Type B pancreatic cell (in vitro differentiated cells): ENCODE results near the gene PRKACB. TPM values are rescaled to one million over a fixed set of nuclear protein-coding genes. Genes with fewer than 3 reads are reported as not detected.

Experiments
- DNase-seq: peaks from one replicate; pipeline ENCODE4 v3.0.0; 2021; ENCODE audit warnings: mixed read lengths; ENCODE audit not compliant: unreplicated experiment; ENCODE audit errors: extremely low spot score
- H3K27ac Mint-ChIP-seq: 2 replicates; pipeline ENCODE4 v1.8.0; 2021; ENCODE audit warnings: mild to moderate bottlenecking, mixed read lengths
- H3K27me3 Mint-ChIP-seq: 2 replicates; pipeline ENCODE4 v1.8.0; 2021; ENCODE audit warnings: mixed read lengths
- H3K36me3 Mint-ChIP-seq: 2 replicates; pipeline ENCODE4 v1.8.0; 2021; ENCODE audit warnings: mixed read lengths
- H3K4me1 Mint-ChIP-seq: one replicate; pipeline ENCODE4 v1.8.0; 2021; ENCODE audit warnings: mixed read lengths; ENCODE audit not compliant: unreplicated experiment
- H3K4me3 Mint-ChIP-seq: 2 replicates; pipeline ENCODE4 v1.8.0; 2021; ENCODE audit warnings: mild to moderate bottlenecking, mixed read lengths
- H3K9me3 Mint-ChIP-seq: 2 replicates; pipeline ENCODE4 v1.8.0; 2021; ENCODE audit warnings: mixed read lengths
- total RNA-seq: library from RNA; stranded (reverse); gene quantifications from 2 replicates; pipeline ENCODE4 v1.2.1, GENCODE V29; 2021; ENCODE audit warnings: low replicate concordance
- TF ChIP-seq, protein P1 (sequence below): fragments of 200-600 bp; sonication (generic); conservative IDR thresholded peaks from 2 replicates; pipeline ENCODE4 v1.5.0; 2021; ENCODE audit warnings: antibody characterized with exemption, mild to moderate bottlenecking

Gene PRKACB
- total RNA-seq, 1 donor from 2014 or later, result 36.0 TPM

DNA sequence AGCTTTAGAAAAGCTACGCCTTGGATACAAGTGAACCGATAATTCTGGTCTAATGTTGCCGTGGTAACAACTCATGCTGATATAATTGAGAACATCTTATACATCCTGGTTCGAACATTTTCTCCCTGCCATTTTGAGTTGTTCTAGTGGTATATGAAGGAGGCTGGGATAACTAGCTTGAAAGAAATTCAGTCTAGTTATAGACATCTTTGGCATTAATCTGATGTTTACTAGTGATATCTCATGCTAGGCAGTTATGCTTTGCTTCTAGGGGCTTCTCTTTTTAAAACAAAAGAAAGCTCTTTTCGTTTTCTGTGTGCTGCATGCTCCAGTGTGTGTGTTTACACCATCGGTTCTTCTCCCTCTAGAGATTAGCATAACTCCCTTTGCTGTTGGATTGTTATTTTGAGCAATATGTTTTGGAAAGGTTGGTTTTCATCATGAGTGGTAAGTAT is 20.5 kb downstream of the PRKACB start:
- DNase-seq, result no peak
- Mint-ChIP-seq H3K27ac (peak overlapping the region; percentile 26), H3K4me3 (no peak overlapping the region), H3K27me3 (no peaks in the 10 kb centered on the region), H3K9me3 (no peaks in the 10 kb centered on the region), H3K36me3 (no peaks in the 10 kb centered on the region), H3K4me1 (peaks cover 7% of the 10 kb centered on the region)
- TF ChIP-seq, protein P1, sequence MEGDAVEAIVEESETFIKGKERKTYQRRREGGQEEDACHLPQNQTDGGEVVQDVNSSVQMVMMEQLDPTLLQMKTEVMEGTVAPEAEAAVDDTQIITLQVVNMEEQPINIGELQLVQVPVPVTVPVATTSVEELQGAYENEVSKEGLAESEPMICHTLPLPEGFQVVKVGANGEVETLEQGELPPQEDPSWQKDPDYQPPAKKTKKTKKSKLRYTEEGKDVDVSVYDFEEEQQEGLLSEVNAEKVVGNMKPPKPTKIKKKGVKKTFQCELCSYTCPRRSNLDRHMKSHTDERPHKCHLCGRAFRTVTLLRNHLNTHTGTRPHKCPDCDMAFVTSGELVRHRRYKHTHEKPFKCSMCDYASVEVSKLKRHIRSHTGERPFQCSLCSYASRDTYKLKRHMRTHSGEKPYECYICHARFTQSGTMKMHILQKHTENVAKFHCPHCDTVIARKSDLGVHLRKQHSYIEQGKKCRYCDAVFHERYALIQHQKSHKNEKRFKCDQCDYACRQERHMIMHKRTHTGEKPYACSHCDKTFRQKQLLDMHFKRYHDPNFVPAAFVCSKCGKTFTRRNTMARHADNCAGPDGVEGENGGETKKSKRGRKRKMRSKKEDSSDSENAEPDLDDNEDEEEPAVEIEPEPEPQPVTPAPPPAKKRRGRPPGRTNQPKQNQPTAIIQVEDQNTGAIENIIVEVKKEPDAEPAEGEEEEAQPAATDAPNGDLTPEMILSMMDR, result no peak

DNA sequence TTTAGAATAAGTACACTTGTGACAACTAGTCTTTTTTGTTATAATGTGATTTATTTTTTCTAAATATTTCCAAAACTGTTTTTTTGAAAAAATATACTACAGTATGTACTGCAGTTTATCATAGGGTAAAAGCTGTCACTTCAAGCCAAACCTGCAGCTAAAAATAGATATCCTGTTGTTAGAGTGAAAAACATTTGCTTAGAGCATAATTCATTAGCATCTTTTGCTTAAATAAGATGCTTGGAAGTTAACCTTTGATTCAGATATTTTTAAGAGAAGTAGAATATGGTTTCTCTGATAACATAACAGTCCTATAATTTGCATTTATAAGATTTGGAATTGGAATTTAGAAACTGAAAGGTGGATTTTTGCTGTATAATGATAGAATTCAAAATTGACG is 21.5 kb downstream of the PRKACB start:
- H3K4me1 Mint-ChIP-seq, result peaks cover 7% of the 10 kb centered on the region
- no peak overlapping the region for H3K27ac Mint-ChIP-seq
- no peak for DNase-seq
- H3K4me3 Mint-ChIP-seq, result no peak overlapping the region
- TF ChIP-seq, protein P1, result no peak
- no peaks in the 10 kb centered on the region for H3K36me3 Mint-ChIP-seq
- no peaks in the 10 kb centered on the region for H3K27me3 Mint-ChIP-seq
- no peaks in the 10 kb centered on the region for H3K9me3 Mint-ChIP-seq

DNA sequence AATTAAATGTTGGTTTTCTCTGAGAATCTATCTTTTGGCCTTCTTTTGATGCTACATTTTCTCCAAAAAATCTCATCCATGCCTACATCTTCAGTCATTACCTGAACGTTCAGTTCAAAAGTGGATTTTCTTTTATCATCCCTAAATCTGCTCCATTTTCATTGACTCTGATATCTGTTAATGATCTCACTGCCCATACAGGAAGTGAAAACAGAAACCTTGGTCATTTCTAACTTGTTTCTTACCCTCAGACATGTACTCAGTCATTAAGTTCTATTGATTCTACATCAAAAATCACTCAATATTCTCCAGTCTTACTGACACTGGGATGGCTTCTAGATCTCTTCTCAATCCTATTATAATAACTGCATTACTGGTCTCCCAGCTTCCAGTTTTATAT is 22.7 kb downstream of the PRKACB start:
- Mint-ChIP-seq H3K4me1 (peaks cover 7% of the 10 kb centered on the region), H3K36me3 (no peaks in the 10 kb centered on the region), H3K27ac (no peak overlapping the region), H3K27me3 (no peaks in the 10 kb centered on the region), H3K4me3 (no peak overlapping the region), H3K9me3 (no peaks in the 10 kb centered on the region)
- DNase-seq, result no peak
- TF ChIP-seq, protein P1, result no peak

DNA sequence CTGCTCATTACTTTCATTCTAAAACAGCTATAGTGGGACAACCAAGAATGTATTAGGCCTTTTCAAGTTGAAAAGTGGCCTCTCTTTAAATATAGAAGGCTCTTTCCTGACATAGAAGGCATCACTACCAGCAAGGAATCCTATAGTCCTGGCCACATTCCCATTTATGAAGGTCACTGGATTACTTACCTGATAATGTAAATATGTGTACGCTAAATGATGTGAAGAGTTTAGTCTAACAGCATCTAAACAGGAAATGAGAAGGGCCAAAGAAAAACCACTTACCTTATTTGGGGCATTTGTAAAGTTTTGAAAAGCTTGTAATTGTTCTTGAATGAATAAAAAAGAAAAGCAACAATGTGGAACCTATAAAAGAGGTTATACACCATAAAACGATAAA is 24.7 kb downstream of the PRKACB start:
- H3K27me3 Mint-ChIP-seq, result no peaks in the 10 kb centered on the region
- TF ChIP-seq, protein P1, result no peak

DNA sequence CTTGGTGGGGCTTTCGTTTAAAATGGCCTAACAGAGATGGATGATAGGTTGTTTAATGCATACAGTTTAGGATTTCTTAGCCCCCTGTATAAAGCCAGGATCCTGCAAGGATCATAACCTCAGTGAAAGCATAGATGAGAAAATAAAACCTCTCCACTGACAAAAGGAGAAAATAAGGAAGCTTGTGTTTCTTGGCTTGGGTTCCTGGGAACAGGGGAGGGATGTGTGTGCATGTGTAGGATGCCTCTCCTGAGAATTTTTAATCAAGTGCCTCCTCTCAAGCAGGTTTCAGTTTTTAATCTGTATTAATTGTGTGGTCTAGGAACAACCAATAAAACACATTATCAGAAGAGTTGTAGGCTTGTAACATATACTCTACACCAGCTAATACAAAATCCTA is 26.1 kb downstream of the PRKACB start:
- H3K27me3 Mint-ChIP-seq, result no peaks in the 10 kb centered on the region
- no peaks in the 10 kb centered on the region for H3K36me3 Mint-ChIP-seq
- H3K9me3 Mint-ChIP-seq, result no peaks in the 10 kb centered on the region
- H3K27ac Mint-ChIP-seq, result no peak overlapping the region
- DNase-seq, result no peak
- TF ChIP-seq, protein P1, result no peak
- no peak overlapping the region for H3K4me3 Mint-ChIP-seq
- H3K4me1 Mint-ChIP-seq, result peaks cover 6% of the 10 kb centered on the region

More for the DNA sequence above, 24.7 kb downstream of the PRKACB start:
- H3K9me3 Mint-ChIP-seq, result no peaks in the 10 kb centered on the region
- H3K27ac Mint-ChIP-seq, result no peak overlapping the region
- H3K4me3 Mint-ChIP-seq, result no peak overlapping the region
- H3K4me1 Mint-ChIP-seq, result peaks cover 7% of the 10 kb centered on the region
- H3K36me3 Mint-ChIP-seq, result no peaks in the 10 kb centered on the region
- no peak for DNase-seq

DNA sequence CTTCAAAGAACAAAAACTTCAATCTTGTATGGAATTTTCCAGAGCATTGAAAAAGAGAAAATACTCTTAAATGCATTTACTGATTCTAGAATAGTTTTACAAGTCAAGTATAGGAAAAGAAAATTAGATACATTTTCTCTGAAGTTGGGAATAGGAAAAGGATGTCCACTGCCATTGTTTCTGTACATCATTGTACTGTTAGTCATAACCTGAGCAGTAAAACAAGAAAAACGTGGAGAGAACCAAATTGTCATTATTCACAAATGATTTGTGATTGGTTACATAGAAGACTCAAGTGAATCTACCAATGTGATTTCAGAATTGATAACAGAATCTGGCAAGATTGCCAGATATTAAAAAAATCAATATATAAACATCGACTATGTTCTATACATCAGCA is 27.4 kb downstream of the PRKACB start:
- H3K36me3 Mint-ChIP-seq, result no peaks in the 10 kb centered on the region
- no peak overlapping the region for H3K27ac Mint-ChIP-seq
- no peaks in the 10 kb centered on the region for H3K9me3 Mint-ChIP-seq
- no peaks in the 10 kb centered on the region for H3K27me3 Mint-ChIP-seq
- DNase-seq, result no peak
- H3K4me1 Mint-ChIP-seq, result peaks cover 6% of the 10 kb centered on the region
- TF ChIP-seq, protein P1, result no peak
- H3K4me3 Mint-ChIP-seq, result no peak overlapping the region
